B cell (primary cell): ENCODE data around the gene USP7. TPM values are rescaled to one million over a fixed set of nuclear protein-coding genes. Genes with fewer than 3 reads are reported as not detected.
A peak's percentile ranks its signal among the peaks of the same experiment; 100 is the strongest.

Experiments used
- ATAC-seq: fragments of 200-7000 bp; cut with Tn5 transposase; one replicate; pipeline ENCODE4 v1.10.0; 2021; ENCODE audit warnings: low read depth, mild to moderate bottlenecking, moderate number of reproducible peaks, moderate library complexity
- CTCF ChIA-PET: fragments of 350-600 bp; sonication (Branson Sonifier 250); formaldehyde crosslinking; loops from one replicate; lab custom pipeline; 2021; ENCODE audit warnings: antibody characterized with exemption, inconsistent platforms; lab: Charles Lee
- POLR2A ChIA-PET: fragments of 350-600 bp; sonication (Branson Sonifier 250); formaldehyde crosslinking; loops from one replicate; lab custom pipeline; 2021; ENCODE audit warnings: antibody characterized with exemption; lab: Charles Lee
- DNase-seq: peaks from one replicate; pipeline ENCODE4 v3.0.0; 2013
- H2AFZ ChIP-seq: 2 replicates; pipeline ENCODE4 v1.6.1; 2012; ENCODE audit warnings: mild to moderate bottlenecking, low read depth, low read length; ENCODE audit not compliant: insufficient read depth, poor library complexity, severe bottlenecking
- H3K27ac ChIP-seq, 2 donors: 1 replicate in 1 of 2; 2 replicates in 1 of 2; pipeline ENCODE4 v1.5.1; 2012 to 2013; ENCODE audit warnings: low read length in 2 of 2, mild to moderate bottlenecking in 2 of 2, moderate library complexity in 1 of 2
- H3K27me3 ChIP-seq, 4 experiments: fragments of 200-600 bp in 1 of 4; sonication (generic) in 1 of 4; replicated peaks in 1 of 4; 1 replicate in 2 of 4; 2 replicates in 2 of 4; pipeline versions ENCODE4 v1.6.1 to v1.7.0; 2013 to 2016; ENCODE audit warnings: low read length in 3 of 4, mild to moderate bottlenecking in 2 of 4, mixed read lengths in 1 of 4, moderate library complexity in 1 of 4; ENCODE audit not compliant: insufficient read depth in 4 of 4, control insufficient read depth in 3 of 4; ENCODE audit errors: control extremely low read depth in 1 of 4
- H3K36me3 ChIP-seq, 2 experiments: replicated peaks in 1 of 2; 1 replicate in 1 of 2; 2 replicates in 1 of 2; pipeline versions ENCODE4 v1.6.1 to v1.7.1; 2013; ENCODE audit warnings: low read length in 1 of 2; ENCODE audit not compliant: insufficient read depth in 2 of 2, control insufficient read depth in 1 of 2; ENCODE audit errors: control extremely low read depth in 1 of 2, extremely low read depth in 1 of 2
- H3K4me1 ChIP-seq, 2 donors: fragments of 200-600 bp in 1 of 2; sonication (generic) in 1 of 2; 1 replicate in 1 of 2; 2 replicates in 1 of 2; pipeline versions ENCODE4 v1.5.1 to v1.6.1; 2013 to 2017; ENCODE audit warnings: low read length in 2 of 2; ENCODE audit not compliant: control insufficient read depth in 2 of 2, insufficient read depth in 2 of 2
- H3K4me2 ChIP-seq: replicated peaks from 2 replicates; pipeline ENCODE3; 2012; ENCODE audit warnings: mild to moderate bottlenecking, low read depth, low read length; ENCODE audit not compliant: poor library complexity, severe bottlenecking
- H3K4me3 ChIP-seq, 5 experiments: fragments of 200-600 bp in 1 of 5; sonication (generic) in 1 of 5; 1 replicate in 3 of 5; 2 replicates in 2 of 5; pipeline versions ENCODE4 v1.5.1 to v1.7.0; 2011 to 2016; ENCODE audit warnings: low read length in 4 of 5, mild to moderate bottlenecking in 4 of 5, low read depth in 2 of 5, control low read depth in 1 of 5, moderate library complexity in 1 of 5; ENCODE audit not compliant: insufficient read depth in 1 of 5; ENCODE audit errors: control extremely low read depth in 1 of 5, extremely low read depth in 1 of 5
- H3K79me2 ChIP-seq: fragments of 200-600 bp; sonication (generic); one replicate; pipeline ENCODE4 v1.6.0; 2016; ENCODE audit warnings: low read length; ENCODE audit not compliant: control insufficient read depth, insufficient read depth
- H3K9ac ChIP-seq: fragments of 200-600 bp; sonication (generic); 2 replicates; pipeline ENCODE4 v1.6.1; 2017; ENCODE audit warnings: mild to moderate bottlenecking, low read length, moderate library complexity
- H3K9me3 ChIP-seq, 3 donors: one replicate each; pipeline versions ENCODE4 v1.6.1 to v1.7.1; 2013; ENCODE audit warnings: low read length in 2 of 3; ENCODE audit not compliant: control insufficient read depth in 2 of 3, insufficient read depth in 1 of 3; ENCODE audit errors: control extremely low read depth in 1 of 3
- H4K20me1 ChIP-seq: 2 replicates; pipeline ENCODE4 v1.6.0; 2012; ENCODE audit warnings: mild to moderate bottlenecking, low read length; ENCODE audit not compliant: insufficient read depth, control insufficient read depth, poor library complexity, severe bottlenecking
- H3K27ac Mint-ChIP-seq: one replicate; pipeline ENCODE4 v1.8.0; 2021; ENCODE audit warnings: mixed read lengths
- H3K27me3 Mint-ChIP-seq: one replicate; pipeline ENCODE4 v1.8.0; 2021; ENCODE audit warnings: mixed read lengths
- H3K4me1 Mint-ChIP-seq: one replicate; pipeline ENCODE4 v1.8.0; 2021; ENCODE audit warnings: mixed read lengths
- H3K4me3 Mint-ChIP-seq: one replicate; pipeline ENCODE4 v1.8.0; 2021; ENCODE audit warnings: mixed read lengths
- H3K9me3 Mint-ChIP-seq: one replicate; pipeline ENCODE4 v1.8.0; 2022; ENCODE audit warnings: mixed read lengths; ENCODE audit not compliant: insufficient read depth
- EZH2 ChIP-seq: IDR thresholded peaks from 2 replicates; pipeline ENCODE4 v1.6.1; 2012; ENCODE audit warnings: borderline replicate concordance, low read depth, mild to moderate bottlenecking, moderate library complexity, low read length; ENCODE audit not compliant: insufficient read depth, poor library complexity, severe bottlenecking
- WGBS: methylation state at CpG from one replicate; pipeline ENCODE4 v1.1.5; 2013; ENCODE audit warnings: missing lambda C conversion rate; ENCODE audit not compliant: insufficient coverage; 5-methylcytosine and 5-hydroxymethylcytosine counted together
- intact Hi-C: fragments of 100-400 bp; cut with micrococcal nuclease; formaldehyde crosslinking; loops from one replicate; pipeline ENCODE4 v1.10.0; 2022
- polyA plus RNA-seq: library from polyadenylated mRNA; depleted of rRNA; stranded (reverse); fragments of >200 nt; gene quantifications from 2 replicates; pipeline ENCODE4 v1.2.3, GENCODE V29; 2012
- total RNA-seq, 2 donors: library from RNA; stranded (reverse); fragments of 120-200 nt in 1 of 2; gene quantifications; 1 replicate in 1 of 2; 2 replicates in 1 of 2; pipeline versions ENCODE4 v1.2.3 to v1.2.4, GENCODE V29; 2013 to 2022
- TF ChIP-seq, protein P1 (sequence below): fragments of 200-600 bp; IDR thresholded peaks from one replicate; pipeline ENCODE4 v1.8.0; 2022; ENCODE audit warnings: antibody characterized with exemption, mild to moderate bottlenecking

Gene USP7
- total and polyA plus RNA-seq, 2 donors (not counting 1 experiment from before 2014, with no cell fraction given), result 27.4 to 223 TPM

- no peak overlapping the region for H3K9ac ChIP-seq
- peaks cover 0 to 2% of the 10 kb centered on the region in 2 experiments for H3K36me3 ChIP-seq
- no peaks in the 10 kb centered on the region for H3K27me3 ChIP-seq
Observed at GRCh38 chr16:8943001-8943763, 20.5 kb downstream of the USP7 start.

More at GRCh38 chr16:8943001-8943763, 20.5 kb downstream of the USP7 start:
- H3K27me3 Mint-ChIP-seq, result no peaks in the 10 kb centered on the region
- Histone ChIP-seq H3K9me3 (peaks cover 0 to 3% (median 0%) of the 10 kb centered on the region in 3 donors), H4K20me1 (peaks cover 99% of the 10 kb centered on the region), H3K4me1 (peaks cover 91 to 96% of the 10 kb centered on the region in 2 donors), H3K4me2 (peak overlapping the region; percentile 83), H3K79me2 (peaks cover 100% of the 10 kb centered on the region), H3K27ac (no peak overlapping the region), H3K4me3 (peak overlapping the region in 1 of 5 experiments; percentile 62), H2AFZ (no peak overlapping the region)
- no peaks in the 10 kb centered on the region for H3K9me3 Mint-ChIP-seq
- H3K4me1 Mint-ChIP-seq, result peaks cover 97% of the 10 kb centered on the region
- WGBS, result 70% methylated on average over 8 of the region's 14 CpGs
- CTCF ChIA-PET, result interaction anchor here (0.5 to 1.9 kb wide), 7 partner anchors 8 to 196 kb away, joined by 3 to 9 read pairs (median 4); no protein-coding TSS in a partner anchor
- no peak for DNase-seq
- peak overlapping the region; percentile 68 for H3K27ac Mint-ChIP-seq
- peak overlapping the region; percentile 76 for H3K4me3 Mint-ChIP-seq
- POLR2A ChIA-PET, result interaction anchor here (0.6 kb wide), 1 partner anchor 89 kb away, joined by 3 read pairs; no protein-coding TSS in a partner anchor
- intact Hi-C loops, result loop anchor here (5.0 kb wide), 1 partner anchor 149 kb away; the partner anchor contains the start of gene HAPSTR1
- no peak for ATAC-seq
- TF ChIP-seq, protein P1, sequence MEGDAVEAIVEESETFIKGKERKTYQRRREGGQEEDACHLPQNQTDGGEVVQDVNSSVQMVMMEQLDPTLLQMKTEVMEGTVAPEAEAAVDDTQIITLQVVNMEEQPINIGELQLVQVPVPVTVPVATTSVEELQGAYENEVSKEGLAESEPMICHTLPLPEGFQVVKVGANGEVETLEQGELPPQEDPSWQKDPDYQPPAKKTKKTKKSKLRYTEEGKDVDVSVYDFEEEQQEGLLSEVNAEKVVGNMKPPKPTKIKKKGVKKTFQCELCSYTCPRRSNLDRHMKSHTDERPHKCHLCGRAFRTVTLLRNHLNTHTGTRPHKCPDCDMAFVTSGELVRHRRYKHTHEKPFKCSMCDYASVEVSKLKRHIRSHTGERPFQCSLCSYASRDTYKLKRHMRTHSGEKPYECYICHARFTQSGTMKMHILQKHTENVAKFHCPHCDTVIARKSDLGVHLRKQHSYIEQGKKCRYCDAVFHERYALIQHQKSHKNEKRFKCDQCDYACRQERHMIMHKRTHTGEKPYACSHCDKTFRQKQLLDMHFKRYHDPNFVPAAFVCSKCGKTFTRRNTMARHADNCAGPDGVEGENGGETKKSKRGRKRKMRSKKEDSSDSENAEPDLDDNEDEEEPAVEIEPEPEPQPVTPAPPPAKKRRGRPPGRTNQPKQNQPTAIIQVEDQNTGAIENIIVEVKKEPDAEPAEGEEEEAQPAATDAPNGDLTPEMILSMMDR, result no peak
- TF ChIP-seq EZH2, result no peak
